Loucy (cell line): ENCODE data around the gene GPHN.

ENCODE experiments used
- H2AFZ ChIP-seq: fragments of 200-600 bp; sonication (generic); 2 replicates; pipeline ENCODE4 v1.6.0; 2016; ENCODE audit warnings: antibody characterized with exemption, mild to moderate bottlenecking, low read length, moderate library complexity
- H3F3A ChIP-seq: fragments of 200-600 bp; 2 replicates; pipeline ENCODE4 v1.6.0; 2016; ENCODE audit warnings: antibody characterized with exemption, low read depth, mild to moderate bottlenecking
- H3K27me3 ChIP-seq: fragments of 200-600 bp; sonication (generic); 2 replicates; pipeline ENCODE4 v1.6.1; 2014; ENCODE audit warnings: low read length, mild to moderate bottlenecking; ENCODE audit not compliant: insufficient read depth, poor library complexity, severe bottlenecking
- H3K36me3 ChIP-seq: fragments of 200-600 bp; sonication (generic); 2 replicates; pipeline ENCODE4 v1.6.1; 2016; ENCODE audit warnings: low read length; ENCODE audit not compliant: insufficient read depth
- H3K4me1 ChIP-seq: fragments of 200-600 bp; sonication (generic); 2 replicates; pipeline ENCODE4 v1.5.1; 2014; ENCODE audit warnings: low read length, mild to moderate bottlenecking; ENCODE audit not compliant: insufficient read depth, poor library complexity, severe bottlenecking
- H3K4me2 ChIP-seq: fragments of 200-600 bp; sonication (generic); 2 replicates; pipeline ENCODE4 v1.6.0; 2014; ENCODE audit warnings: antibody characterized with exemption, low read length, low read depth, mild to moderate bottlenecking; ENCODE audit not compliant: poor library complexity, severe bottlenecking
- H3K4me3 ChIP-seq: fragments of 200-600 bp; sonication (generic); 2 replicates; pipeline ENCODE4 v1.5.1; 2014; ENCODE audit warnings: low read length, mild to moderate bottlenecking, mixed read lengths; ENCODE audit not compliant: poor library complexity, severe bottlenecking
- H3K79me2 ChIP-seq: fragments of 200-600 bp; sonication (generic); 2 replicates; pipeline ENCODE4 v1.6.1; 2014; ENCODE audit warnings: low read length; ENCODE audit not compliant: insufficient read depth
- H3K9ac ChIP-seq: fragments of 200-600 bp; sonication (generic); 2 replicates; pipeline ENCODE4 v1.6.0; 2014; ENCODE audit warnings: mild to moderate bottlenecking, low read depth, low read length, moderate library complexity; ENCODE audit not compliant: poor library complexity, severe bottlenecking
- H3K9me2 ChIP-seq: fragments of 200-600 bp; sonication (generic); replicated peaks from 2 replicates; pipeline ENCODE4 v1.6.1; 2016; ENCODE audit warnings: low read depth, low read length, mixed read lengths
- H3K9me3 ChIP-seq: fragments of 200-600 bp; sonication (generic); 2 replicates; pipeline ENCODE4 v1.6.1; 2014; ENCODE audit warnings: mild to moderate bottlenecking, antibody characterized with exemption, low read length, low read depth; ENCODE audit not compliant: insufficient read depth
- H4K20me1 ChIP-seq: fragments of 200-600 bp; sonication (generic); 2 replicates; pipeline ENCODE4 v1.6.0; 2014; ENCODE audit warnings: antibody characterized with exemption, low read length, mild to moderate bottlenecking; ENCODE audit not compliant: insufficient read depth, poor library complexity, severe bottlenecking
- CTCF ChIP-seq: fragments of 200-600 bp; sonication (generic); conservative IDR thresholded peaks from 2 replicates; pipeline ENCODE4 v1.5.1; 2014; ENCODE audit warnings: mild to moderate bottlenecking, antibody characterized with exemption, low read length
- EZH2phosphoT487 ChIP-seq: fragments of 200-600 bp; IDR thresholded peaks from 2 replicates; pipeline ENCODE4 v1.6.1; 2018; ENCODE audit warnings: antibody characterized with exemption, mild to moderate bottlenecking, moderate library complexity, borderline replicate concordance

The GPHN gene

GRCh38 chr14:67186789-67187584, 679.0 kb downstream of the GPHN start:
- no peak overlapping the region for H2AFZ ChIP-seq
- no peaks in the 10 kb centered on the region for H3K9me3 ChIP-seq
- TF ChIP-seq CTCF (no peak), EZH2phosphoT487 (no peak)
- no peaks in the 10 kb centered on the region for H3K36me3 ChIP-seq
- H3K79me2 ChIP-seq, result no peaks in the 10 kb centered on the region
- no peaks in the 10 kb centered on the region for H3F3A ChIP-seq
- no peaks in the 10 kb centered on the region for H3K4me1 ChIP-seq
- no peak overlapping the region for H3K9ac ChIP-seq
- no peaks in the 10 kb centered on the region for H3K9me2 ChIP-seq
- no peaks in the 10 kb centered on the region for H3K27me3 ChIP-seq
- H3K4me2 ChIP-seq, result no peak overlapping the region
- H3K4me3 ChIP-seq, result no peak overlapping the region
- no peaks in the 10 kb centered on the region for H4K20me1 ChIP-seq

DNA sequence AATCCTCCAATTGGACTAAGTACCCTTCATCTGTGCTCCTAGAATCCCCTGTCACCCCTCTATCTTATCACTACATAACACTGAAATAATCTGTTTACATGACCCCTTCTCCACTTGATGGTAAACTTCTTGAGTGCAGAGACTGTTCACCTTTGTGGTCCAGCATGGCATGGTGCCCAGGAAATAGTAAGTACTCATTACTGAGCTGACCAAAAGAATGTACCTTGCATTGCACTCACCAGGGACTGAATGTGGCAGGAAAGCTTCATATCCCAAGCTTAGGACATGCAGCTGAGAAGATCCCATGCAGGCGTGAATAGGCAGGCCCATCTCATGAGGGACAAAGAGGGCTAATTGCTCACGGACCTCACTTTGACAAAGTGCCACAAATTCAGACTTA, 679.9 kb downstream of the GPHN start:
- no peak overlapping the region for H2AFZ ChIP-seq
- no peaks in the 10 kb centered on the region for H3K4me1 ChIP-seq
- no peaks in the 10 kb centered on the region for H3K36me3 ChIP-seq
- H3K9ac ChIP-seq, result no peak overlapping the region
- H3K4me2 ChIP-seq, result no peak overlapping the region
- TF ChIP-seq EZH2phosphoT487 (no peak), CTCF (no peak)
- no peaks in the 10 kb centered on the region for H3K9me3 ChIP-seq
- H3K79me2 ChIP-seq, result no peaks in the 10 kb centered on the region
- no peaks in the 10 kb centered on the region for H3F3A ChIP-seq
- no peak overlapping the region for H3K4me3 ChIP-seq
- no peaks in the 10 kb centered on the region for H3K27me3 ChIP-seq
- H4K20me1 ChIP-seq, result no peaks in the 10 kb centered on the region
- H3K9me2 ChIP-seq, result no peaks in the 10 kb centered on the region

- no peaks in the 10 kb centered on the region for H3F3A ChIP-seq
- H3K4me2 ChIP-seq, result no peak overlapping the region
- H3K27me3 ChIP-seq, result no peaks in the 10 kb centered on the region
- H4K20me1 ChIP-seq, result no peaks in the 10 kb centered on the region
- H3K36me3 ChIP-seq, result no peaks in the 10 kb centered on the region
- no peak overlapping the region for H2AFZ ChIP-seq
- no peaks in the 10 kb centered on the region for H3K9me2 ChIP-seq
- no peaks in the 10 kb centered on the region for H3K4me1 ChIP-seq
- H3K9ac ChIP-seq, result no peak overlapping the region
- no peak overlapping the region for H3K4me3 ChIP-seq
- no peaks in the 10 kb centered on the region for H3K79me2 ChIP-seq
- H3K9me3 ChIP-seq, result no peaks in the 10 kb centered on the region
- TF ChIP-seq EZH2phosphoT487 (no peak), CTCF (no peak)
Measured at GRCh38 chr14:67188326-67188725, 680.4 kb downstream of the GPHN start.
